ENCODE results near the gene OPRM1. TPM values are rescaled to one million over a fixed set of nuclear protein-coding genes. Genes with fewer than 3 reads are reported as not detected.

The OPRM1 gene
- total and polyA plus RNA-seq, 2 of the 8 experiments (the other 6 are each of a cell fraction or from before 2014, with no cell fraction given): not detected

- TF ChIP-seq KDM1A (IDR thresholded peaks at IDR 0.05; ENCODE audit: borderline replicate concordance, low read length) (no peak), EZH2 (IDR thresholded peaks at IDR 0.05; ENCODE audit: low read depth, low read length, severe bottlenecking) (no peak), SIN3A (conservative IDR thresholded peaks at IDR 0.05 in 1 of 2, IDR thresholded peaks at IDR 0.05 in 1 of 2; ENCODE audit: low read depth in 1 of 2, low read length in 2 of 2) (no peak), HDAC6 (IDR thresholded peaks at IDR 0.05; ENCODE audit: low read depth, low read length) (no peak), SP4 (IDR thresholded peaks at IDR 0.05; ENCODE audit: low read length) (no peak), SAP30 (IDR thresholded peaks at IDR 0.05; ENCODE audit: insufficient read depth, insufficient replicate concordance, low read length) (no peak), CEBPB (IDR thresholded peaks at IDR 0.05; ENCODE audit: low read depth, low read length) (no peak), RXRA (IDR thresholded peaks at IDR 0.05; ENCODE audit: insufficient read depth, low read depth, low read length) (no peak), GABPA (IDR thresholded peaks at IDR 0.05; ENCODE audit: borderline replicate concordance, insufficient read depth, low read length) (no peak), KDM4A (IDR thresholded peaks at IDR 0.05; ENCODE audit: low read depth, low read length, severe bottlenecking) (no peak)
- WGBS, 2 experiments (ENCODE audit: extremely low coverage in 1 of 2, insufficient coverage in 1 of 2, insufficient read length in 1 of 2, insufficient replicate concordance in 2 of 2, low coverage in 1 of 2, low lambda C conversion rate in 2 of 2, missing lambda C conversion rate in 1 of 2): 95% methylated on average over 3 of the region's 3 CpGs; no CpG with 5 or more reads in 1 of the 2 experiments
- H2BK20ac ChIP-seq (ENCODE audit: low read length): no peak overlapping the region
- H3K23me2 ChIP-seq (ENCODE audit: low read depth, low read length): no peaks in the 10 kb centered on the region
- H2AK5ac ChIP-seq (ENCODE audit: low read depth, low read length): no peak overlapping the region
- H4K8ac ChIP-seq (ENCODE audit: extremely low read depth, insufficient read depth, low read length): no peak overlapping the region
- H4K5ac ChIP-seq (ENCODE audit: insufficient read length, low read depth, low read length): no peak overlapping the region
- H3K4me3 ChIP-seq (ENCODE audit: extremely low read depth in 1 of 4, insufficient read depth in 2 of 4, low read depth in 3 of 4, low read length in 4 of 4): no peak overlapping the region
- H4K91ac ChIP-seq (replicated peaks; ENCODE audit: insufficient read length, low read length): no peak overlapping the region
- ChIA-PET POLR2A (ENCODE audit: partially characterized antibody) (no interaction called here), CTCF (ENCODE audit: partially characterized antibody) (interaction anchor here (0.6 kb wide), 1 partner anchor 46 kb away, joined by 3 read pairs; no protein-coding TSS in a partner anchor)
- H4K20me1 ChIP-seq (replicated peaks in 1 of 2; ENCODE audit: control insufficient read depth in 1 of 2, insufficient read depth in 2 of 2, low read length in 2 of 2): no peaks in the 10 kb centered on the region
- no peaks in the 10 kb centered on the region for H3K4me1 ChIP-seq (replicated peaks in 1 of 4; ENCODE audit: control insufficient read depth in 3 of 4, insufficient read depth in 4 of 4, low read length in 3 of 4)
- H3K27me3 ChIP-seq (replicated peaks in 1 of 4; ENCODE audit: control insufficient read depth in 3 of 4, extremely low read depth in 1 of 4, insufficient read depth in 3 of 4, low read length in 3 of 4): no peaks in the 10 kb centered on the region
- FAIRE-seq (no peak), DNase-seq (ENCODE audit: low read depth in 1 of 2, low spot score in 2 of 2) (no peak)
- no peak overlapping the region for H3K27ac ChIP-seq (ENCODE audit: low read depth, low read length)
- H3K9me3 ChIP-seq (ENCODE audit: insufficient read depth in 2 of 2, low read depth in 1 of 2, low read length in 1 of 2): no peaks in the 10 kb centered on the region
- no peak overlapping the region for H3K14ac ChIP-seq (ENCODE audit: insufficient read length)
- H3K4ac ChIP-seq (replicated peaks; ENCODE audit: insufficient read length, low read depth, low read length): no peak overlapping the region
- H3K23ac ChIP-seq (ENCODE audit: insufficient read length): no peak overlapping the region
- H3K9ac ChIP-seq (replicated peaks in 1 of 4; ENCODE audit: extremely low read depth in 1 of 4, low read depth in 3 of 4, low read length in 3 of 4): no peak overlapping the region
- no peaks in the 10 kb centered on the region for H3K79me2 ChIP-seq (ENCODE audit: control insufficient read depth in 1 of 2, insufficient read depth in 2 of 2, low read length in 2 of 2)
- H2BK15ac ChIP-seq (ENCODE audit: low read length): no peak overlapping the region
- H3K18ac ChIP-seq (ENCODE audit: extremely low read depth, low read length): no peak overlapping the region
- no peaks in the 10 kb centered on the region for H3K79me1 ChIP-seq (ENCODE audit: low read depth, low read length)
- H2AFZ ChIP-seq (ENCODE audit: low read length): no peak overlapping the region
- H3K4me2 ChIP-seq (ENCODE audit: insufficient read depth in 1 of 2, low read depth in 2 of 2, low read length in 2 of 2): no peak overlapping the region
- H2BK5ac ChIP-seq (ENCODE audit: low read depth, low read length): no peak overlapping the region
- H3K56ac ChIP-seq (replicated peaks; ENCODE audit: insufficient read length, low read depth, low read length): no peak overlapping the region
- no peaks in the 10 kb centered on the region for H3K36me3 ChIP-seq (ENCODE audit: control insufficient read depth in 2 of 4, insufficient read depth in 4 of 4, low read length in 3 of 4)
- H2BK120ac ChIP-seq (replicated peaks; ENCODE audit: low read depth, low read length): no peak overlapping the region
- no peak overlapping the region for H2BK12ac ChIP-seq (ENCODE audit: low read depth, low read length)
These were observed 47.5 kb downstream of the OPRM1 start for GRCh38 chr6:154086510-154086909.

All from H1 (cell line).